ENCODE data around the gene NAA60.

NAA60 gene

GRCh38 chr16:3443108-3444031 lies at the start of gene NAA60, which contains the start of gene ZNF597:
Gene NAA60, plus strand, starts transcription at chr16:3443680. Its CDS starts 32,548 bp downstream, at chr16:3476228.
Gene ZNF597, minus strand, starts transcription at chr16:3443504. Its CDS starts 351 bp downstream, at chr16:3443153.
- H3K4me3 ChIP-seq (ENCODE audit: low read depth, low read length), result peak within 1 kb of the TSS; percentile 74
- no peak for TF ChIP-seq CTCF (IDR thresholded peaks at IDR 0.05; ENCODE audit: borderline replicate concordance, insufficient read depth, low read depth, low read length)

- peak overlapping the region; percentile 96 for H3K4me3 ChIP-seq (ENCODE audit: low read depth, low read length)
- no peak for TF ChIP-seq CTCF (IDR thresholded peaks at IDR 0.05; ENCODE audit: borderline replicate concordance, insufficient read depth, low read depth, low read length)
Observed at GRCh38 chr16:3400446-3400778, 43.1 kb upstream of the NAA60 start.

- H3K4me3 ChIP-seq (ENCODE audit: low read depth, low read length), result peak within 1 kb of the TSS; percentile 96
- TF ChIP-seq CTCF (IDR thresholded peaks at IDR 0.05; ENCODE audit: borderline replicate concordance, insufficient read depth, low read depth, low read length), result no peak
Observed at GRCh38 chr16:3400779-3401688, 42.4 kb upstream of the NAA60 start, which contains the start of the genes ZNF174 and ZSCAN32. Gene ZNF174, plus strand, starts transcription at chr16:3401215. Its CDS starts 790 bp downstream, at chr16:3402005. Gene ZSCAN32, minus strand, starts transcription at chr16:3401004. Its CDS starts 3,447 bp downstream, at chr16:3397557.

- H3K4me3 ChIP-seq (ENCODE audit: low read depth, low read length), result peak overlapping the region; percentile 86
Observed at GRCh38 chr16:3401719-3402397, 41.6 kb upstream of the NAA60 start.

GRCh38 chr16:3408561-3409197 lies 34.8 kb upstream of the NAA60 start:
- TF ChIP-seq CTCF (IDR thresholded peaks at IDR 0.05; ENCODE audit: borderline replicate concordance, insufficient read depth, low read depth, low read length), result no peak

More at GRCh38 chr16:3401719-3402397, 41.6 kb upstream of the NAA60 start:
- no peak for TF ChIP-seq CTCF (IDR thresholded peaks at IDR 0.05; ENCODE audit: borderline replicate concordance, insufficient read depth, low read depth, low read length)

GRCh38 chr16:3413730-3414379 lies 29.6 kb upstream of the NAA60 start:
- no peak overlapping the region for H3K4me3 ChIP-seq (ENCODE audit: low read depth, low read length)
- TF ChIP-seq CTCF (IDR thresholded peaks at IDR 0.05; ENCODE audit: borderline replicate concordance, insufficient read depth, low read depth, low read length), result no peak

More at GRCh38 chr16:3408561-3409197, 34.8 kb upstream of the NAA60 start:
- H3K4me3 ChIP-seq (ENCODE audit: low read depth, low read length), result no peak overlapping the region

Data from GM12875 (cell line).